Bone marrow (tissue), 2 donors: Measurements from ENCODE around the gene ABHD18.
"Not testable (repeated sequence)": the region's sequence is repeated elsewhere in the genome, so short reads cannot be mapped to it uniquely, and the experiment has no call there.

Source experiments
- DNase-seq, 2 donors: peaks; one replicate each; lab custom pipeline; 2025; lab: John Stamatoyannopoulos, UW

ABHD18 gene

DNA sequence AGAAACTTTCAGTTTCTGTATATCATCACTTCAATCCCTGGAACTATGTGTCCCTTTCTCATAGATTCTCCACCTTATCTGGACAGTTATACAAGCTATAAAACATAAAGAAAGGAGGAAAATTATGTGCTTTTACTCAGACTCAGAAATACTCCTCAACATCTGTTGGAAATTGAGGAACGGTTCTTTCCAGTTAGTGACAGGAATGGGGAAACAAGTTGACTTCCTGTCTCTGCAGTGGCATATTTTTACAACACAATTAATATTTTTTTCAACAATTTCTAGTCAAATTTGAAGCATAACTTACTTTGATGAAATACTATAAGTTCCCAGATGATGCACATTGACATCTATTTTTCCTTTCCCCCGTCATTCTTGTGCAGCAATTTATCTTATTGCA, 27.9 kb downstream of the ABHD18 start:
- DNase-seq = peak in 1 of 2 donors; percentile 16

GRCh38 chr4:127995776-127996175, 30.6 kb downstream of the ABHD18 start:
- DNase-seq = no peak

GRCh38 chr4:127996521-127996920, 31.3 kb downstream of the ABHD18 start:
- DNase-seq = not testable (repeated sequence)

GRCh38 chr4:127997534-127998388, 32.6 kb downstream of the ABHD18 start:
- DNase-seq = no peak

GRCh38 chr4:128006592-128006991, 41.4 kb downstream of the ABHD18 start:
- DNase-seq = no peak

GRCh38 chr4:128009428-128009827, 44.2 kb downstream of the ABHD18 start:
- DNase-seq = no peak

DNA sequence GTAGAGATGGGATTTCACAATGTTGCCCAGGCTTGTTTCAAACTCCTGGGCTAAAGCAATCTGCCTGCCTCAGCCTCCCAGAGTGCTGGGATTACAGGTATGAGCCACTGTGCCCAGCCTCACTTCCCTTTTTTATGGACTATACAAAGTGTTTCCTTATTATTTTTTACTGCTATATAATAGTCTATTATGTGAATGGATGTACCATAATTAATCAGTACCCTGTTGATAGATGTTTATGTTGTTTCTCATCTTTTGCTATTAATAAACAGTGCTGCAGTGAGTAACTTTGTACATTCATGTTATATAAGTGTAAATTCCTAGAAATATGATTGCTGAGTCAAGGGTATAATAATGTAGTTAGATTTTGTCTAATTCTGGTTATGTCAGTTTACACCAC, 60.1 kb downstream of the ABHD18 start:
- no peak for DNase-seq

DNA sequence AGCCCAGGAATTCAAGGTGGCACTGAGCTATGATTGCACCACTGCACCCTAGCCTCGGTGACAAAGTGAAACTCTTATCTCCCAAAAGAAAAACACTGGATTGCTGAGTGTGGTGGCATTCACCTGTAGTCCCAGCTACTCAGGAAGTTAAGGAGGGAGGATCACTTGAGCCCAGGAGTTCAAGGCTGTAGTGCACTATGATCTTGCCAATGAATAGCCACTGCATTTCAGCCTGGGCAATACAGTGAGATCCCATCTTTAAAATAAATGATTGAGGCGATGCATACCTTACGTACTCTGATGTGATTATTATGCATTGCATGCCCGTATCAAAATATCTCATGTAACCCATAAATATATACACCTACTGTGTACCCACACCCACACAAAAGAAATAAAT, 64.7 kb downstream of the ABHD18 start:
- no peak for DNase-seq

DNA sequence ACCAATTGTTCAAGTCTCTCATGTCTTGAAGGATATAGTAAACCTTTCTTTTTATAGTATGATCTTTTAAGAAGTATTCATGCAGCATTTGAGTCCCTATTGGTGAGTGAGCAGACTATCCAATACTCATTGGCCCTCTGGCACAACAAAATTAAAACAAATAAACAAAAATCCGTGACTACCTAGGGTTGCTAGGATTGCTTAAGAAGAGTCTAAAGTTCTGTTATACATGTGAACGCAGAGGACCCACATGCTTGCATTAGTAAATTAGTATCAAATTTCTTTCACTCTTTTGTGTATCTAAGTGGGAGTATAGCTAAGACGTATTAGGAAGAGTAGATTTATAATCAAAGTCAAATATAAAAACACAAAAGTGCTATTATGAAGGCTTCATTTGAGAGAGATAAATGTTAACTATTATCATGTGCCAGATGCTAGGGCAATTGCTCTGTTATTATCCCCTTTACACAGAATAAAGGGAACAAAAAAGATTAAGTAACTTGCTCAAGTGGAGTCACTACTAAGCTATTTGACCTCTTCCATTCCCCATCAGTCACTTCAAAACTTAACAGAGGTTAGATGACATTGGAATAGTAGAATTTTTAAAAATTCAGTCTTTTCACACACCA, 66.7 kb downstream of the ABHD18 start:
- no peak for DNase-seq

GRCh38 chr4:128039568-128039967, 74.4 kb downstream of the ABHD18 start:
- DNase-seq = no peak

DNA sequence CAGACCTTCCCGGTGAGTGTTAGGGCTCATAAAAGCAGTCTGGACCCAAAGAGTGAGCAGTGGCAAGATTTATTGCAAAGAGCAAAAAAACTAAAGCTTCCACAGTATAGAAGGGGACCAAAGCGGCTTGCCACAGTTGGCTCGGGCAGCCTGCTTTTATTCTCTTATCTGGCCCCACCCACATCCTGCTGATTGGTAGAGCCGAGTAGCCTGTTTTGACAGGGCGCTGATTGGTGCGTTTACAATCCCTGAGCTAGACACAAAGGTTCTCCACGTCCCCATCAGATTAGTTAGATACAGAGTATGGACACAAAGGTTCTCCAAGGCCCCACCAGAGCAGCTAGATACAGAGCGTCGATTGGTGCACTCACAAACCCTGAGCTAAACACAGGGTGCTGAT, 81.8 kb downstream of the ABHD18 start:
- not testable (repeated sequence) for DNase-seq

GRCh38 chr4:128047514-128047913, 82.3 kb downstream of the ABHD18 start:
- not testable (repeated sequence) for DNase-seq

DNA sequence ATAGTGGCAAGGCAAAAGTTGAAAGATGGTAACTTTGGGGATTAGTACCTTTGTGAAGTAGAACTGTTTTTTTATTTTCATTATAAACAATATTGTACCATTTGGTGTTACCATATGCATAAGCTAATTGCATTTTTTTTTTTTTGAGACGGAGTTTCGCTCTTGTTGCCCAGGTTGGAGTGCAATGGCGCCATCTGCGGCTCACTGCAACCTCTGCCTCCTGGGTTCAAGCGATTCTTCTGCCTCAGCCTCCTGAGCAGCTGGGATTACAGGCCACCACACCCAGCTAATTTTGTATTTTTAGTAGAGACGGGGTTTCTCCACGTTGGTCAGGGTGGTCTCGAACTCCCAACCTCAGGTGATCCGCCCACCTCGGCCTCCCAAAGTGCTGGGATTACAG, 86.0 kb downstream of the ABHD18 start:
- DNase-seq = peak in 1 of 2 donors; percentile 21

- DNase-seq = not testable (repeated sequence)
Measured at GRCh38 chr4:128054907-128055306, 89.7 kb downstream of the ABHD18 start.

DNA sequence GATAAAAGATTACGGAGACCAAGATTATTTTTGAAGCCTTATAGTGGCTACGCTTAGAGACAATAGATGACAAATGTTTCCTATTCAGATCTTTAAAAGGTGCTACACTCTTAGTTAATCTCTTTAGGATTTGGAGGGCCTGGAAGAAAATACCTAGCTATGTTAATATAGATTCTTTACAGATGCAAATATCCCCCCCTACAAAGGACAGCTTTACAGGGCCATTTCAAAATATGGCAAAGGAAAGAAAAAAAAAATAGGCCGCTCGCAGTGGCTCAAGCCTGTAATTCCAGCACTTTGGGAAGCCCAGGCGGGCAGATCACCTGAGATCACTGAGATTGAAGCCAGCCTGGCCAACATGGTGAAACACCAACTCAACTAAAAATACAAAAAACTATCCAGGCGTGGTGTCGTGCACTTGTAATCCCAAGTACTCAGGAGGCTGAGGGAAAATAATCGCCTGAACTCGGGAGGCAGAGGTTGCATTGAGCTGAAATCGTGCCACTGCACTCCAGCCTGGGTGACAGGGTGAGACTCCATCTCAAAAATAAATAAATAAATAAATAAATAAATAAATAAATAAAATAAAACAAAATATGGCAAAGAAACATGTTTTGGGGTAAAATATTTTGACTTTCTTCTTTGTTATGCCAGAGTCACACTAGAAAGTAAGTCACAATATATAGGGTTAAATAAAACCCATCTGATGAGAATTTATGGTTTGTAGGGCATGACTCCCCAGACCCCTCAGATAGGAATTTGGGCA, 90.4 kb downstream of the ABHD18 start:
- DNase-seq = not testable (repeated sequence)

DNA sequence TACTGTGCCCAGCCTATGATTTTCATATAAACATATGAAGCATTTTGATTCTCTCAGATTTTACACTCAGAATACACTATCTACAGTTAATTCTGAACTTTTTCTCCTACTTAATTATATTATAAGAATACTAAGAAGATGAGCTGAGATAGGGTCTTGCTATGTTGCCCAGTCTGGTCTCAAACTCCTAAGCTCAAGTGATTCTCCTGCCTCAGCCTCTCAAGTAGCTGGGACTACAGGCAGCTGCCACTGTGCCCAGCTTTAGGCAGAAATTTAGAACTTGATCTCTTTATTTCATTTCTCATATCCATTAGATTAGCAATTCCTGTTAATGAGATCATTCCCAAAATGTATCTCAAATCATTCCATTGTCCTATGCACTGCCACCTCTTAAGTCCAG, 91.2 kb downstream of the ABHD18 start:
- no peak for DNase-seq

GRCh38 chr4:128060121-128060698, 95.0 kb downstream of the ABHD18 start:
- DNase-seq = no peak

DNA sequence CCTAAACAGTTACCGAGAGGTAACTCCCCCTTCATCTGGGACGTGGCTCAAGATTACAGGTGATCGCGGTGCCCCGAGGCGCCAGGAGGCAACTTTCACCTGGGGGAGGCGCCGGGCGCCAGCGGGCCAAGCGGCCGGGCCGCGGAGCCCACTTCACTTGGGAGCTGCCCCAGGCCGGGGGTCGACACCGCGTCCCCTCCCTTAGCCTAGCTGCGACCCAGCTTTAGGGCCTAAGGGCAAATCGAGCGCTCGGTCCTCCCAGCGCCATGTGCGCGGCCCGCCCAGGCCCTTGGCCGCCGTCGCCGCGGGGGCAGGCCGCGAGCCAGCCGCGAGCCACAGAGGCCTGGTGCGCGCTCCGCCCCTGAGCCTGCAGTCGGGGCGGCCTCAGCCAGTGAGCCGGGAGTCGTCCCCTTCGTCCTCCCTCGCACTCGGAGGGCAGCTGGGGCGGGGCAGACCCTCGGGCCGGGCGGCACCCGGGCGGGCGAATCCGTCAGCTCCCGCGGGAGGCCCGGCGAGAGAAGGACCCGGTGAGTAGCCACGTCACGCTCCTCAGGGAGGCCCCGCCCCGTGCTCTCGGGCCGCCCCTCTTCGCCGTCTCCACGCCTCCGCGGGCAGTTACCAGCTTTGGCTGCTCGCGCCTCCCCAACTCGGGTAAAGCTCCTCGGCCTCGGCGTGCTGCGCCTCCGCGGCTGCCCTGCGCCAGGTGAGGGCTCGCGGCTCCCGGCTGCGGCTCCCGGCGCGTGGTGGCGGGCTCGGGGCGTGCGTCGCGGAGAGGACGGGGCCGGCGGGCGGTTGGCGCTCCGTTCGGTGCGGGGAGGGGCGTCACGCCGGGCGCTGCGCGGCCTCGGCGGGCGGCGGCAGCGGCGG, 95.7 kb downstream of the ABHD18 start, which contains the start of gene LARP1B:
LARP1B (plus strand) TSS at position 614 of the 867 bp plus-strand sequence. CDS start 13,640 bp downstream, outside the sequence.
- DNase-seq = peak; percentile 76 to 89

DNA sequence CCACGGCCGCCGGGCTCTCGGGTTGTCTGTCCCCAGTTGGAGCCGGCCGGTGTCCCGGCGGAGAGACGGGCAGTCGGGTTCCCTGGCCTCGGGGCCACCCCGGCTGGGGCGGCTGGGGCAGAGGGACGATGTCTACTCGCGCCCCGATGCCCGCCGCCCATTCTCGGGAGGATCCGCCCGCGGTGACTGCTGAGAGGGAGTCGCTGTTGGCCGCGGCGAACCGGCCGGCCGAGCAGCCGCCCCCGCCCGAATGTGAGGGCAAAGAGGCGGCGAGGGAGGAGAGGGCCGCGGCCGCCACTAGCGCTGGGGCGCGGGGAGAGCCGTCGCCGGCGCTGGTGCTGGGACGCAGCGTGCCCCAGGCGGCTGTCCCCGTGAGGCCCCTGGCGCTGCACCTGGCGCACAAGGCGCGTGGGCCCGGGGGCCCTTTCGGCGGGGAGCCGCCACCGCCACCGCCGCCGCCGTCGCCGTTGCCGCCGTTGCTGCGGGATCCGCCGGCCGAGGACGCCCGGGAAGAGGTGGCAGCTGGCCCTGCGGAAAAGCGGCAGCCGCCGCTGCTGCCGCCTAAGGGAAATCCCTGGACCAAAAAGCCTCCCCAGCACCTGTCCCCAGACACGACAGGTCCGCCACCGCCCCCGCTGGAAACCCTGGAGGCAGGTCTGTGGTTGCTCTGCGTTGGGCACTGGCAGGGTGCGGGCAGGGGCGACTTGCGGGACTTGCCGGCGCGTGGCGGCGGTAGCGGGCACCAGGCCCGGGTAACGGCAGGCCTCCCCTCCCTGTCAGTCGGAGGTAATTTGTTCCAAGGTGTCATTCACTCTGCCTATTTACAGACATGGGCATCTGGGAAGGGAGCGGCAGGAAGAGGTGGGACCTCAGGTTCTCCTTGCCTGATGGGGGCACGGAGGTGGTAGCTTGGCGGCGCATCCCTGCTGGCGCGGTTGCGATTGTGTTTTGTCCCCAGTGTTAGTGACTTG, 96.6 kb downstream of the ABHD18 start:
- peak in 1 of 2 donors; percentile 50 for DNase-seq

DNA sequence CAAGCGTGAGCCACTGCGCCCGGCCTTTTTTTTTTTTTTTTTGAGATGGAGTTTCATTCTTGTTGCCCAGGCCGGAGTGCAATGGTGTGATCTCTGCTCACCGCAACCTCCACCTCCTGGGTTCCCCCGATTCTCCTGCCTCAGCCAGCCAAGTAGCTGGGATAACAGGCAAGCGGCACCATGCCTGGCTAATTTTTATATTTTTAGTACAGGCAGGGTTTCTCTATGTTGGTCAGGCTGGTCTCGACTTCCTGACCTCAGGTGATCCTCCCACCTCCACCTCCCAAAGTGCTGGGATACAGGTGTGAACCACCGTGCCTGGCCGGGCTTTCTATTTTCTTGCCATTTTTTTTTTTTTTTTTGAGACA, 101.2 kb downstream of the ABHD18 start:
- not testable (repeated sequence) for DNase-seq
